H9 (cell line): ENCODE results near the gene FCRLA. TPM values are rescaled to one million over a fixed set of nuclear protein-coding genes. Genes with fewer than 3 reads are reported as not detected.
"Not testable (repeated sequence)": the region's sequence is repeated elsewhere in the genome, so short reads cannot be mapped to it uniquely, and the experiment has no call there.

ENCODE experiments used
- DNase-seq: peaks from one replicate; pipeline ENCODE4 v3.0.0-alpha.2; 2017
- H2AFZ ChIP-seq: one replicate; pipeline ENCODE4 v1.6.1; 2013; ENCODE audit warnings: mild to moderate bottlenecking, low read length, control low read depth, moderate library complexity
- H2AK5ac ChIP-seq: 2 replicates; pipeline ENCODE4 v1.6.1; 2013; ENCODE audit warnings: low read length, control low read depth, mixed read lengths; ENCODE audit not compliant: insufficient read length
- H2BK120ac ChIP-seq: one replicate; pipeline ENCODE4 v1.6.1; 2013; ENCODE audit warnings: low read depth, mild to moderate bottlenecking, low read length, control low read depth, inconsistent platforms; ENCODE audit not compliant: poor library complexity, severe bottlenecking
- H2BK12ac ChIP-seq: 2 replicates; pipeline ENCODE4 v1.6.1; 2013; ENCODE audit warnings: low read length, control low read depth, mixed read lengths, low read depth; ENCODE audit not compliant: insufficient read length
- H2BK15ac ChIP-seq: 2 replicates; pipeline ENCODE4 v1.6.1; 2013; ENCODE audit warnings: low read depth, low read length, control low read depth
- H2BK20ac ChIP-seq: one replicate; pipeline ENCODE4 v1.6.1; 2013; ENCODE audit warnings: low read depth, mild to moderate bottlenecking, low read length, control low read depth, inconsistent platforms; ENCODE audit not compliant: poor library complexity, severe bottlenecking
- H2BK5ac ChIP-seq: 2 replicates; pipeline ENCODE4 v1.6.1; 2013; ENCODE audit warnings: low read length, control low read depth, mixed read lengths; ENCODE audit not compliant: insufficient read length
- H3K14ac ChIP-seq: 2 replicates; pipeline ENCODE4 v1.6.1; 2013; ENCODE audit warnings: low read length, control low read depth; ENCODE audit not compliant: insufficient read depth
- H3K18ac ChIP-seq: 2 replicates; pipeline ENCODE4 v1.6.1; 2013; ENCODE audit warnings: low read depth, mild to moderate bottlenecking, mixed read lengths, low read length, control low read depth; ENCODE audit not compliant: insufficient read length
- H3K23ac ChIP-seq: 2 replicates; pipeline ENCODE4 v1.6.1; 2013; ENCODE audit warnings: low read length, control low read depth, mixed read lengths, low read depth; ENCODE audit not compliant: insufficient read length
- H3K23me2 ChIP-seq: 2 replicates; pipeline ENCODE4 v1.6.1; 2013; ENCODE audit warnings: low read depth, mild to moderate bottlenecking, mixed read lengths, low read length, control low read depth; ENCODE audit not compliant: insufficient read length, poor library complexity, severe bottlenecking
- H3K27ac ChIP-seq: 2 replicates; pipeline ENCODE4 v1.5.1; 2013; ENCODE audit warnings: low read length, control low read depth, mixed read lengths, low read depth; ENCODE audit not compliant: insufficient read length
- H3K27me3 ChIP-seq: 2 replicates; pipeline ENCODE4 v1.6.1; 2013; ENCODE audit warnings: low read length, control low read depth, inconsistent platforms; ENCODE audit not compliant: insufficient read depth
- H3K4ac ChIP-seq: 2 replicates; pipeline ENCODE4 v1.6.1; 2013; ENCODE audit warnings: low read depth, mild to moderate bottlenecking, control low read depth, inconsistent platforms, low read length, moderate library complexity
- H3K4me1 ChIP-seq: 2 replicates; pipeline ENCODE4 v1.6.1; 2013; ENCODE audit warnings: low read length, control low read depth, inconsistent platforms; ENCODE audit not compliant: insufficient read depth
- H3K4me2 ChIP-seq: 2 replicates; pipeline ENCODE4 v1.6.1; 2013; ENCODE audit warnings: low read length, control low read depth, mixed read lengths; ENCODE audit not compliant: insufficient read length, insufficient read depth
- H3K56ac ChIP-seq: 2 replicates; pipeline ENCODE4 v1.6.1; 2013; ENCODE audit warnings: low read depth, mild to moderate bottlenecking, mixed read lengths, low read length, control low read depth; ENCODE audit not compliant: insufficient read length
- H3K79me1 ChIP-seq: 2 replicates; pipeline ENCODE4 v1.6.1; 2013; ENCODE audit warnings: low read depth, mild to moderate bottlenecking, moderate library complexity, low read length, control low read depth, inconsistent platforms; ENCODE audit not compliant: insufficient read depth, poor library complexity, severe bottlenecking
- H3K79me2 ChIP-seq: 2 replicates; pipeline ENCODE4 v1.6.1; 2013; ENCODE audit warnings: low read length, control low read depth, inconsistent platforms; ENCODE audit not compliant: insufficient read depth
- H3K9ac ChIP-seq: 2 replicates; pipeline ENCODE4 v1.6.1; 2013; ENCODE audit warnings: low read length, control low read depth, mixed read lengths; ENCODE audit not compliant: insufficient read length; ENCODE audit errors: extremely low read depth
- H3K9me3 ChIP-seq: one replicate; pipeline ENCODE4 v1.6.1; 2013; ENCODE audit warnings: low read depth, low read length, inconsistent platforms; ENCODE audit not compliant: control insufficient read depth
- H3T11ph ChIP-seq: one replicate; pipeline ENCODE4 v1.6.1; 2013; ENCODE audit warnings: mild to moderate bottlenecking, low read length, control low read depth, inconsistent platforms
- H4K20me1 ChIP-seq: one replicate; pipeline ENCODE4 v1.6.1; 2013; ENCODE audit not compliant: control insufficient read depth, insufficient read length, insufficient read depth
- H4K5ac ChIP-seq: 2 replicates; pipeline ENCODE4 v1.6.1; 2013; ENCODE audit warnings: low read depth, mild to moderate bottlenecking, mixed read lengths, low read length, control low read depth; ENCODE audit not compliant: insufficient read length
- H4K8ac ChIP-seq: replicated peaks from 2 replicates; pipeline ENCODE4 v1.6.1; 2013; ENCODE audit warnings: low read length, control low read depth, mixed read lengths, low read depth; ENCODE audit not compliant: insufficient read length
- H4K91ac ChIP-seq: 2 replicates; pipeline ENCODE4 v1.6.1; 2013; ENCODE audit warnings: low read depth, mild to moderate bottlenecking, moderate library complexity, mixed read lengths, low read length, control low read depth; ENCODE audit not compliant: insufficient read length
- H3K27ac Mint-ChIP-seq, 3 experiments: 2 replicates in 2 of 3; 3 replicates in 1 of 3; pipeline ENCODE4 v1.8.0; 2020 to 2021; ENCODE audit warnings: mixed read lengths in 3 of 3, mild to moderate bottlenecking in 1 of 3, moderate library complexity in 1 of 3
- H3K27me3 Mint-ChIP-seq: 2 replicates; pipeline ENCODE4 v1.8.0; 2021; ENCODE audit warnings: low read depth, mild to moderate bottlenecking, moderate library complexity, mixed read lengths
- H3K36me3 Mint-ChIP-seq, 3 experiments: 2 replicates in 2 of 3; 3 replicates in 1 of 3; pipeline ENCODE4 v1.8.0; 2020 to 2021; ENCODE audit warnings: low read depth in 3 of 3, mixed read lengths in 3 of 3; ENCODE audit not compliant: insufficient read depth in 1 of 3
- H3K4me1 Mint-ChIP-seq, 2 experiments: 2 replicates each; pipeline ENCODE4 v1.8.0; 2020; ENCODE audit warnings: mixed read lengths in 2 of 2
- H3K4me3 Mint-ChIP-seq, 2 experiments: 2 replicates in 1 of 2; 3 replicates in 1 of 2; pipeline ENCODE4 v1.8.0; 2020 to 2021; ENCODE audit warnings: mild to moderate bottlenecking in 2 of 2, mixed read lengths in 2 of 2, moderate library complexity in 1 of 2
- H3K9me3 Mint-ChIP-seq, 2 experiments: 2 replicates in 1 of 2; 3 replicates in 1 of 2; pipeline ENCODE4 v1.8.0; 2020; ENCODE audit warnings: mild to moderate bottlenecking in 2 of 2, mixed read lengths in 2 of 2, moderate library complexity in 1 of 2
- WGBS: extraction: QIAGEN DNeasy Blood & Tissue Kit; methylation state at CpG from one replicate; pipeline ENCODE4 v1.1.7; 2013; ENCODE audit warnings: missing lambda C conversion rate, low lambda C conversion rate, mixed read lengths; ENCODE audit not compliant: insufficient read length; ENCODE audit errors: extremely low coverage; 5-methylcytosine and 5-hydroxymethylcytosine counted together
- total RNA-seq: library from RNA; stranded (reverse); gene quantifications from 2 replicates; pipeline ENCODE4 v1.2.1, GENCODE V29; 2021

FCRLA gene
- total RNA-seq, 1 experiment from 2014 or later, result not detected

DNA sequence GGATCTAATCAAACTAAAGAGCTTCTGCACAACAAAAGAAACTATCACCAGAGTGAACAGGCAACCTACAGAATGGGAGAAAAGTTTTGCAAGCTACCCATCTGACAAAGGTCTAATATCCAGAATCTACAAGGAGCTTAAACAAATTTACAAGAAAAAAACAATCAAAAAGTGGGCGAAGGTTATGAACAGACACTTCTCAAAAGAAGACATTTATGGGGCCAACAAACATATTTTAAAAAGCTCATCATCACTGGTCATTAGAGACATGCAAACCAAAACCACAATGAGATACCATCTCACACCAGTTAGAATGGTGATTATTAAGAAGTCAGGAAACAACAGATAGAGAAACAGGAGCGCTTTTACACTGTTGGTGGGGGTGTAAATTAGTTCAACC is 8.7 kb upstream of the FCRLA start:
- not testable (repeated sequence) for H3K18ac ChIP-seq, DNase-seq, H2BK12ac ChIP-seq, H3K23me2 ChIP-seq, H3K14ac ChIP-seq, H2AK5ac ChIP-seq, H2AFZ ChIP-seq, H3K27ac Mint-ChIP-seq, H3K4me3 Mint-ChIP-seq, H3K9me3 Mint-ChIP-seq, H3K4me1 ChIP-seq, H3K27ac ChIP-seq, H2BK15ac ChIP-seq, H3K9ac ChIP-seq, H3K79me2 ChIP-seq, H3K23ac ChIP-seq, H3T11ph ChIP-seq, H3K27me3 ChIP-seq, H4K8ac ChIP-seq, H3K9me3 ChIP-seq, H2BK5ac ChIP-seq, H2BK20ac ChIP-seq, H4K5ac ChIP-seq, H3K79me1 ChIP-seq, H2BK120ac ChIP-seq, H3K56ac ChIP-seq, H4K91ac ChIP-seq, H3K4me1 Mint-ChIP-seq, H3K36me3 Mint-ChIP-seq, H3K4me2 ChIP-seq, H4K20me1 ChIP-seq, H3K4ac ChIP-seq
- H3K27me3 Mint-ChIP-seq, result peaks cover 35% of the 10 kb centered on the region
- no CpG with 5 or more reads among the region's 2 CpGs for WGBS
